GM12891 (cell line): ENCODE measurements around the gene SCFD2.

Experiments
- POLR2A ChIP-seq: IDR thresholded peaks from 2 replicates; pipeline ENCODE4 v1.6.1; 2011; ENCODE audit warnings: low read depth, low read length, control low read depth
- POLR2AphosphoS5 ChIP-seq: IDR thresholded peaks from 2 replicates; pipeline ENCODE4 v1.6.1; 2011; ENCODE audit warnings: low read depth, low read length, control low read depth
- POU2F2 ChIP-seq: IDR thresholded peaks from 2 replicates; pipeline ENCODE4 v1.6.1; 2011; ENCODE audit warnings: low read depth, mild to moderate bottlenecking, control low read depth, low read length, moderate library complexity
- SPI1 ChIP-seq: IDR thresholded peaks from 2 replicates; pipeline ENCODE4 v1.6.1; 2011; ENCODE audit warnings: low read depth, low read length, control low read depth
- TAF1 ChIP-seq: IDR thresholded peaks from 2 replicates; pipeline ENCODE4 v1.6.1; 2011; ENCODE audit warnings: low read depth, low read length, control low read depth

- no peak for TF ChIP-seq POLR2A
- TF ChIP-seq SPI1 = no peak
- no peak for TF ChIP-seq POLR2AphosphoS5
- no peak for TF ChIP-seq POU2F2
- TF ChIP-seq TAF1 = no peak
Observed at GRCh38 chr4:53132132-53132891, 233.5 kb downstream of the SCFD2 start.
